ENCODE results near the gene CNTNAP2.

CNTNAP2 gene

GRCh38 chr7:146296028-146296427, 179.4 kb downstream of the CNTNAP2 start:
- DNase-seq = no peak

- DNase-seq = no peak
These were observed 198.4 kb downstream of the CNTNAP2 start for GRCh38 chr7:146314962-146315361.

GRCh38 chr7:146319629-146320028, 203.0 kb downstream of the CNTNAP2 start:
- DNase-seq = no peak

GRCh38 chr7:146321301-146321700, 204.7 kb downstream of the CNTNAP2 start:
- DNase-seq = no peak

GRCh38 chr7:146331369-146331768, 214.8 kb downstream of the CNTNAP2 start:
- no peak for DNase-seq

- DNase-seq = no peak
These were observed 228.7 kb downstream of the CNTNAP2 start for GRCh38 chr7:146345251-146345650.

- no peak for DNase-seq
These were observed 229.5 kb downstream of the CNTNAP2 start for GRCh38 chr7:146346096-146346495.

GRCh38 chr7:146355216-146355615, 238.6 kb downstream of the CNTNAP2 start:
- no peak for DNase-seq

- no peak for DNase-seq
These were observed 242.6 kb downstream of the CNTNAP2 start for GRCh38 chr7:146359176-146359575.

GRCh38 chr7:146366938-146367337, 250.3 kb downstream of the CNTNAP2 start:
- DNase-seq = no peak

- DNase-seq = no peak
These were observed 253.6 kb downstream of the CNTNAP2 start for GRCh38 chr7:146370171-146370570.

GRCh38 chr7:146375170-146375569, 258.6 kb downstream of the CNTNAP2 start:
- DNase-seq = no peak

GRCh38 chr7:146378196-146378595, 261.6 kb downstream of the CNTNAP2 start:
- DNase-seq = no peak

GRCh38 chr7:146387140-146387539, 270.5 kb downstream of the CNTNAP2 start:
- no peak for DNase-seq

GRCh38 chr7:146388928-146389327, 272.3 kb downstream of the CNTNAP2 start:
- DNase-seq = no peak

- no peak for DNase-seq
These were observed 276.7 kb downstream of the CNTNAP2 start for GRCh38 chr7:146393346-146393745.

- DNase-seq = no peak
These were observed 280.5 kb downstream of the CNTNAP2 start for GRCh38 chr7:146397141-146397540.

GRCh38 chr7:146401939-146402338, 285.3 kb downstream of the CNTNAP2 start:
- no peak for DNase-seq

GRCh38 chr7:146405737-146406136, 289.1 kb downstream of the CNTNAP2 start:
- no peak for DNase-seq

GRCh38 chr7:146411975-146412374, 295.4 kb downstream of the CNTNAP2 start:
- no peak for DNase-seq

GRCh38 chr7:146412781-146413180, 296.2 kb downstream of the CNTNAP2 start:
- DNase-seq = no peak

- no peak for DNase-seq
These were observed 297.8 kb downstream of the CNTNAP2 start for GRCh38 chr7:146414373-146414772.

- no peak for DNase-seq
These were observed 298.3 kb downstream of the CNTNAP2 start for GRCh38 chr7:146414937-146415336.

- DNase-seq = no peak
These were observed 300.6 kb downstream of the CNTNAP2 start for GRCh38 chr7:146417176-146417575.

GRCh38 chr7:146423446-146423845, 306.8 kb downstream of the CNTNAP2 start:
- DNase-seq = no peak

GRCh38 chr7:146424084-146424483, 307.5 kb downstream of the CNTNAP2 start:
- DNase-seq = no peak
